GM18861 (cell line): ENCODE measurements around the gene NELFB.

Experiments used
- ATAC-seq: cut with Tn5 transposase; IDR thresholded peaks from one replicate; pipeline ENCODE4 v1.9.1; 2021; ENCODE audit not compliant: unreplicated experiment

NELFB gene

GRCh38 chr9:137223078-137223970, 31.8 kb upstream of the NELFB start:
- peak; percentile 60 for ATAC-seq

DNA sequence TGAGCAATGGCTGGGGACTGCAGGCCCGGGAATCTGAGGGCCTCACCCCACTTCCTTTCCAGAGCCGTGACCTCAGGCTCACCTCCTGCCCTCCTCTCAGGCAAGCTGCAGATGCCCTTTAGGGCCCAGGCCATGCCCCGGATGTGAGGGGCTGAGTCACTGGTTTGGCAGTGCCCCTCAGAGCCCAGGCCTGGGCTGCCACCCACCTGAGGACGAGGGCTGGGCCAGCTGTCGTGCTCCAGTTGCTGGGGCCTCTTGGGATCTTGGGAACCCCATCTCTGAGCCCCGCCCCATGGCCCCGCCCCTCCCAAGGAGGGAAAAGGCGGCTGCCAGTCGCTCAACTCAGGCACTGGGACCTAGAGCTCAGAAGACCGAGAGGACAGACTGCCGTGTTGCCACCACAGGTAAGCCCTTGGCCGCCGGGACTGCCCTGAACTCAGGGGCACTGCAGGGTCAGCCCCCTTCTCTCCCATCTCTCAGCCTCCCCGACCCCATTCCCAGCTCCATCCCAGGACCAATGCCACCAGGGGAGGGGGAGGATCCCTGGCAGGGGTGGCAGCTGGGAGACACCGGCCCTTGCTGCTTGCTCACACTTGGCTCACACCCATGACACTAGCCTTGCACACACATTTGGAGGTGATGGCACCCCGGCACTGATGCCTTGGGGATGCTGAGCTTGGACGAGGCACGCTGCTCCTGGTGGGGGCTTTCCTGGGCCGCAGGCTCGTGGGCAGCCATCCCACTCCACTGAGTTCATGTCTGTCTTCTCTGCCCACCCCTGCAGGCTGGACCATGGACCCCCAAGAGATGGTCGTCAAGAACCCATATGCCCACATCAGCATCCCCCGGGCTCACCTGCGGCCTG, 30.1 kb upstream of the NELFB start, which contains the start of gene CYSRT1:
TSS of gene CYSRT1 (plus strand) at position 345 of the 865 bp plus-strand sequence. CDS start at position 793, 448 bp downstream.
- ATAC-seq, result no peak

- no peak for ATAC-seq
These were observed 29.3 kb upstream of the NELFB start for GRCh38 chr9:137225699-137226331.

- no peak for ATAC-seq
These were observed 28.6 kb upstream of the NELFB start for GRCh38 chr9:137226338-137227053.

DNA sequence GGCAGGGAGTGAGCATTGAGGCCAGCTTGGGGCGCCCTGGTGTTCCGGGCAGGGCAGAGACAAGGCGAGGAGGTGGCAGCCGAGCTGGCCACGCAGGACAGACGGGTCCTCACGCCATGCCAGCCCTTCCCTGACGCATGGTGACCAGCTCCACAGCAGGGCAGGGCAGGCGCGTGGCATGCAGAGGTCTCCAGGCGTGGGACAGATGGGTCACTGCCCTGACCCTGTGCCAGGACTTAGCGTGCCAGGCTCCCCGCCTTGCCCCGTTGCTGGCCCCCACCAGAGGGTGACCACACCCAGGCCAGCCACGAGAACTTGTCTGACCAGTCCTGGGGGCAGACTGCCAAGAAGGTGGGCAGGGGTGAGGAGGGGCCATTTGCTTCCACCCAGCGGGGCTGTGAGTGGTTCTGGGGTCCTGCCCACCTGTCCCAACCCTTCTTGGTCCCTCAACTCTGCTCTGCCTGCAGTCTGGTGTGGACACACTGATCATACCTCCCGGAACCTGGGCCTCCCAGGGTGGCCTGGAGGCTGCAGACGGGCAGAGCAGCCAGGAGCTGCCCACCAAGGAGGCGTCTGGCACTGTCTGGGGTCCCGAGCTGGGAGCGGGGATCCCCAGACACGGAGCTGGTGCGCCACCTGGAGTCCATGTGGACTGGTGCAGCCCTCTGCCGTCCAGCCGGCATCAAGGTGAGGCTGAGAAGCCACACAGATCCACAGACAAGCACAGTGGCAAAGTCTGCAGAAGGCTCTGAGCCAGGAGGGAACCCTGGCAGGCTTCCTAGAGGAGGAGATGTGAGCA, 27.9 kb upstream of the NELFB start, which contains the start of gene RNF224:
TSS of gene RNF224 (plus strand) at position 449 of the 799 bp plus-strand sequence. CDS start 834 bp downstream, outside the sequence.
- no peak for ATAC-seq

DNA sequence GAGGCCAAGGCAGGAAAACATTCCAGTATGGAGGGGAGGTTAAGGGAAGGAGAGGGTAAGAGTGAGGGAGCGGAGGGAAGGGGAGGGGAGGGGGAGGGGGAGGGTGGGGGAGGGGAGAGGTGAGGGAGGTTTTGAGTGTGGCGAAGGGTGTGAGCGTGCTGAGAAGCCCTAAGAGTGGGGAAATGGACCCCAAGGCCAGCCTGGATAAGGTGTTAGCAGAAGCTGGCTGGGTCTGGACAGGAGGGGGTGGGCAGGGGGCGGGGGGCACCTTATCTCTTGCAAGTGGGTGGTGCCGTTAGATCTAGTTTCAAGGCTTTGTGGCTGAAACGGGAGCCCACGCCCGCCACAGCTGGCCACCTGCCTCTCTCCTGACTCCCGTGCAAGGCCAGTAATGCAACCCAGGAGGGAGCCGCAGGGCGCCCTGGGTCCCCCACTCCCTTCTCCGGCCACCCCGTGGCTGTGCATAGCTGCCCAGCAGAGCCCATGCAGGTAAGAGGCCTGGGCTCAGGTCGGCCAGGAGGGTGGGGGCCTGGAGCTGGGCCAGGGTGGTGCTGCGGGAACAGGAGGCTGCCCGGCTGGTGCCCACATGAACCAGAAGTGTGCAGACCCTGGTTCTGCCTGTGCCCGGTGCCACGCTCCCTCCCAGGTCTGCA, 27.1 kb upstream of the NELFB start:
- no peak for ATAC-seq

- ATAC-seq, result no peak
These were observed 26.6 kb upstream of the NELFB start for GRCh38 chr9:137228506-137228967.

- no peak for ATAC-seq
These were observed 25.9 kb upstream of the NELFB start for GRCh38 chr9:137228968-137229896.

DNA sequence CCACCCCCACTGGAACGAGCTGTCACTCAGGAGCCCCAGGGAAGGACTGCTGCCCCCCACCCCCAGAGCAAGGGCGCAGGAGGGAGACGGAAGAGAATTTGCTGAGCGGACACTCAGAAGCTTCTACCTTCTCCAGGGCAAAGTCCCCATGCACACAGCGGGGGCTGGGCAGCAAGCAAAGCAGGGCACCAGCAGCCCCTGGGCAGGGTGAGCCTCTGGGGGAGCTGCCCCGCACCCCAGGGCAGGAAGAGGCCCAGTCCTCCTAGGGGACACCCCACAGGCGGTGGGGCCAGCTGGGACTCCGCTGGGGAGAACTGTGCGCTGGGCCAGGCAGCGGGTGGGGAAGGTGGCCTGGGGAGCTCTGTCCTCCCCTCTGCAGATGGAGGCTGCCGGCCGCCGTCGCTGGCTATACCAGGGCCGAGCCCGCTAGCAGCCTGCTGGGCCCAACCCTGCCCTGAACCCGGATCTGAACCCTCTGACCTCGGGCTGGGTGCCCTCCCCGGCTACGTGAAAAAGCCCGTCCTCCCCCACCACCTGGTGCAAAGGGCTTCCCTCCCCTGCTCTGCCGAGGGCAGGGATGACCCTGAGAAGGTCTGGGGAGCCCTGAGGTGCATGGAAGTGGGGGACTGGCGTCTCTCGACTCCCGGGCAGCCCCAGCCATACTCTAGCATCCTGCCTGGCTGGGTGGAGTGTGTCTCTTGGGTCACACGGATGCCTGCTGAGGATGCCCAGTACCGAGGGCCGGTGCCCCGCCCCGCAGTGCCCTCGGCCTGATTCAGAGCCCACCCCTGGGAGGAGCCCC, 25.0 kb upstream of the NELFB start:
- ATAC-seq, result no peak

DNA sequence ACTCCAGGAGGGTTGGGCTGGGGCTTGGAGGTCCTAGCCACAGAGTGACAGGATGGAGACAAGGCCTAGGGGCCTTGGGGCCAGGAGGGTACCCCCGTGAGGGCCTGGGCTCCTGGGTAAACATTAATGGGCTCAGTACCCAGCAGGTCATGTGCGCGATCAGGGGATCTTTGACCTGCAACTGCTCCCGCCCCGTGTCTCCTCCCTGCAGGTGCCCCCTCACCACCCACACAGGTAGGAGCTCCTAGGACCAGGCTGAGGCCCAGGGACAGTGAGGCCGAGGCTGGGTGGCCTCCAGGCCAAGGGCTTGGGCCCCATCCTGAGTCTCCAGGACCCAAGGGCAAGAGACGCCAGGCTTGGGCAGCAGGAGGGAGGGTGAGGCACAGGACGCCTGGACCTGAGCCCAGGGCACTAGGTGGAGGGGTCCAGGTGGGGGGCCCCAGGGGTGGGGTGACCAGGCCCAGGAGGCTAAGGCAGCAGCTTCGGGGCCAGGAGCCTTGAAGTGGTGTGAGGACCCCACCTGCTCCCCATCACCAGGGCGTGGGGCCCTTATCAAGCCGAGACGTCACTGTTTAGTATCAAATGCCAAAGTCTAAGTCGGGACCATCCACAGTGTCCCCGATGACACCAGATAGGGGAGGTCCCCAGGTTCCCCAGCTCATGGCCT, 24.3 kb upstream of the NELFB start, which contains the start of gene SLC34A3:
TSS of gene SLC34A3 (plus strand) at position 197 of the 667 bp plus-strand sequence. CDS start 802 bp downstream, outside the sequence.
- no peak for ATAC-seq

DNA sequence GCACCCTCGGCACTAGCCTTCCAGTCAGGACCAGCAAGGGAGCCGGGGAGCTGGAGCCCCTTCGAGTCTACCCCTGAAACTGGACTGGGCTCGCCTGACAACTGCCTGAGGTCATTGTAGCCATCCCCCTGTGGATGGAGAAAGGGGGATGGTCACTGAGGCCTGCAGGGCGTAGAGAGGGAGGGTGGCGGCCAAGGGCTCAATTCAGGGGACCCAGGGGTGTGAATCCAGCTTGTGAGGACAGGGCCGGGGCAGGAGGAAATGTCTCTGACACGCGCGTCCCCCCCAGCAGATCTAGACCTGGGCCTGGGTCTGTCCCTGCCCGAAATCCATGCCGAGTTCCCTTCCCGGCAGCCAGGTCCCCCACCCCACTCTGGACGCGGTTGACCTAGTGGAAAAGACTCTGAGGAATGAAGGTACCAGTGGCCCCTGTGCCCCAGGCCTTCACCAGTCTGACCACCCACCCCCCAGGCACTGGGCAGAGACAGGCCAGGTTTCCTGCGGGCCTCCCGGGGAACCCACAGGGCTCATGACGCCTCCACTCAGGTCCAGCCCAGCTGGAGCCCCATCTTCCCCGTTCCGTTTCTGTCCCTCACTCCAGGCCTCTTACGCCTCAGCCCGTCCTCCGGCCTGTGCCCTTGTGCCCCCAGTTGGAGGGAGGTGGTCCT, 23.6 kb upstream of the NELFB start:
- ATAC-seq, result no peak

- ATAC-seq, result no peak
These were observed 23.0 kb upstream of the NELFB start for GRCh38 chr9:137232101-137232500.

- no peak for ATAC-seq
These were observed 22.6 kb upstream of the NELFB start for GRCh38 chr9:137232510-137232909.

DNA sequence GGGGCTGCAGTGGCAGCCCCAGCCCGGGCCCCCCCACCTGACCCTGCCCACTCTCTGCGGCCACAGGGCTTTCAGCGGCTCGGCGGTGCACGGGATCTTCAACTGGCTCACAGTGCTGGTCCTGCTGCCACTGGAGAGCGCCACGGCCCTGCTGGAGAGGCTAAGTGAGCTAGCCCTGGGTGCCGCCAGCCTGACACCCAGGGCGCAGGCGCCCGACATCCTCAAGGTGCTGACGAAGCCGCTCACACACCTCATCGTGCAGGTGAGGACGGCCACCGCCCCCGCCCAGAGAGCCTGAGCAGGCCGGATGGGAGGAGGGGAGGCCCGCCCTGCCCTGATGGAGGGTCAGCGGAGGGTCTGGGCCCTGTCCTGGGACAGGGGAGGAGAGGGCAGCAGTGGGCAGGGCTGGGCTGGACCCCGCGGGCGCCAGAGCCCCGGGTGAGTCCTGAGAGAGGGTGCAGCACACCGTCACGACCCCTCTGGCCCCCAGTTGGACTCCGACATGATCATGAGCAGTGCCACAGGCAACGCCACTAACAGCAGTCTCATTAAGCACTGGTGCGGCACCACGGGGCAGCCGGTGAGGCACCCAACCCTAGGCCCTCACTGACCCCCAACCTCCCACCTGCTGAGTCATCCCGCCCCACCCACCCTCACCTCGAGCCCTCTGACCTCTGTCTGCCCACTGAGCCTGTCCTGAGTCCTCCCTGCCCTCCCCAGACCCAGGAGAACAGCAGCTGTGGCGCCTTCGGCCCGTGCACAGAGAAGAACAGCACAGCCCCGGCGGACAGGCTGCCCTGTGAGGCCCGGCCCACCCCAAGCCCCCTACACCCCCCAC, 21.8 kb upstream of the NELFB start:
- no peak for ATAC-seq
